Naive thymus-derived CD4-positive, alpha-beta T cell (primary cell): Measurements from ENCODE around the gene PPP2R2D. TPM values are rescaled to one million over a fixed set of nuclear protein-coding genes. Genes with fewer than 3 reads are reported as not detected.
A peak's percentile ranks its signal among the peaks of the same experiment; 100 is the strongest.

Source experiments
- ATAC-seq: fragments of 150-1000 bp; cut with Tn5 transposase; 2 replicates; pipeline ENCODE4 v1.10.0; 2021; ENCODE audit warnings: mild to moderate bottlenecking, moderate library complexity
- CTCF ChIA-PET: fragments of 350-600 bp; sonication (Branson Sonifier 250); formaldehyde crosslinking; loops from one replicate; lab custom pipeline; 2021; ENCODE audit warnings: antibody characterized with exemption; lab: Charles Lee
- POLR2A ChIA-PET: fragments of 350-600 bp; sonication (Branson Sonifier 250); formaldehyde crosslinking; loops from one replicate; lab custom pipeline; 2021; ENCODE audit warnings: antibody characterized with exemption, inconsistent platforms; lab: Charles Lee
- DNase-seq, 9 donors: peaks; one replicate each; pipeline versions ENCODE4 v3.0.0 to v3.0.0-alpha.2; 2020 to 2022; ENCODE audit warnings: mixed read lengths in 1 of 9
- H3K27ac ChIP-seq: one replicate; pipeline ENCODE4 v1.7.0; 2013; ENCODE audit warnings: mild to moderate bottlenecking, low read depth, low read length, moderate library complexity
- H3K27me3 ChIP-seq, 2 donors: one replicate each; pipeline ENCODE4 v1.7.0; 2013; ENCODE audit warnings: low read length in 2 of 2, mild to moderate bottlenecking in 2 of 2, moderate library complexity in 2 of 2; ENCODE audit not compliant: control insufficient read depth in 2 of 2, insufficient read depth in 2 of 2
- H3K36me3 ChIP-seq, 3 experiments: 1 replicate in 2 of 3; 2 replicates in 1 of 3; pipeline ENCODE4 v1.7.0; 2013; ENCODE audit warnings: low read length in 3 of 3, mild to moderate bottlenecking in 3 of 3, moderate library complexity in 1 of 3; ENCODE audit not compliant: insufficient read depth in 3 of 3, control insufficient read depth in 2 of 3
- H3K4me1 ChIP-seq, 2 donors: one replicate each; pipeline ENCODE4 v1.7.0; 2013; ENCODE audit warnings: low read length in 2 of 2, mild to moderate bottlenecking in 2 of 2, moderate library complexity in 1 of 2; ENCODE audit not compliant: control insufficient read depth in 2 of 2, insufficient read depth in 2 of 2
- H3K4me3 ChIP-seq: 2 replicates; pipeline ENCODE4 v1.7.0; 2013; ENCODE audit warnings: mild to moderate bottlenecking, low read length
- H3K9me3 ChIP-seq, 3 experiments: 1 replicate in 2 of 3; 2 replicates in 1 of 3; pipeline ENCODE4 v1.7.0; 2013; ENCODE audit warnings: low read length in 3 of 3; ENCODE audit not compliant: control insufficient read depth in 2 of 3
- H3K27ac Mint-ChIP-seq, 9 donors: one replicate each; pipeline ENCODE4 v1.8.0; 2020 to 2022; ENCODE audit warnings: mixed read lengths in 9 of 9, mild to moderate bottlenecking in 8 of 9, moderate library complexity in 5 of 9, inconsistent platforms in 2 of 9
- H3K27me3 Mint-ChIP-seq, 5 donors: one replicate each; pipeline ENCODE4 v1.8.0; 2021 to 2022; ENCODE audit warnings: mixed read lengths in 5 of 5, mild to moderate bottlenecking in 1 of 5
- H3K36me3 Mint-ChIP-seq, 5 donors: one replicate each; pipeline ENCODE4 v1.8.0; 2020 to 2022; ENCODE audit warnings: mixed read lengths in 5 of 5, mild to moderate bottlenecking in 3 of 5, inconsistent platforms in 1 of 5
- H3K4me1 Mint-ChIP-seq, 7 donors: one replicate each; pipeline ENCODE4 v1.8.0; 2020 to 2022; ENCODE audit warnings: mixed read lengths in 7 of 7, mild to moderate bottlenecking in 3 of 7, inconsistent platforms in 1 of 7
- H3K4me3 Mint-ChIP-seq, 10 donors: one replicate each; pipeline ENCODE4 v1.8.0; 2020 to 2022; ENCODE audit warnings: mild to moderate bottlenecking in 10 of 10, mixed read lengths in 10 of 10, moderate library complexity in 6 of 10, inconsistent platforms in 2 of 10
- H3K9me3 Mint-ChIP-seq, 11 donors: one replicate each; pipeline ENCODE4 v1.8.0; 2020 to 2022; ENCODE audit warnings: mixed read lengths in 11 of 11, mild to moderate bottlenecking in 4 of 11, inconsistent platforms in 1 of 11, moderate library complexity in 1 of 11
- intact Hi-C, 2 donors: fragments of 100-400 bp; cut with micrococcal nuclease; formaldehyde crosslinking; loops; one replicate each; pipeline ENCODE4 v1.15.1; 2023
- polyA plus RNA-seq, 2 donors: library from polyadenylated mRNA; unstranded; fragments of 300-500 nt; fragmentation: Illumina TruSeq; gene quantifications; one replicate each; pipeline ENCODE4 v1.2.3, GENCODE V29; 2021
- total RNA-seq, 6 experiments: library from RNA in 5 of 6; stranded (reverse) in 5 of 6; gene quantifications; 1 replicate in 5 of 6; 2 replicates in 1 of 6; pipeline ENCODE4 v1.2.3 and lab custom pipeline; 2021 to 2026

PPP2R2D gene
- total and polyA plus RNA-seq, 7 experiments from 2014 or later = 35.0 to 61.3 (median 40.1) TPM

- Histone ChIP-seq H3K27me3 (no peaks in the 10 kb centered on the region), H3K36me3 (peaks cover 6 to 55% (median 15%) of the 10 kb centered on the region in 3 experiments), H3K27ac (no peak overlapping the region), H3K4me3 (no peak overlapping the region), H3K9me3 (no peaks in the 10 kb centered on the region), H3K4me1 (no peaks in the 10 kb centered on the region)
- intact Hi-C loops = no loop called here
- DNase-seq (no peak), ATAC-seq (no peak)
- Mint-ChIP-seq H3K27ac (peak overlapping the region in 3 of 9 donors; percentile 22 to 56 (median 46)), H3K4me3 (no peak overlapping the region), H3K27me3 (no peaks in the 10 kb centered on the region), H3K36me3 (peaks cover 12 to 46% (median 27%) of the 10 kb centered on the region in 5 donors), H3K4me1 (peaks cover 0 to 16% (median 0%) of the 10 kb centered on the region in 7 donors), H3K9me3 (no peaks in the 10 kb centered on the region)
- CTCF ChIA-PET = no interaction called here
- POLR2A ChIA-PET = no interaction called here
These were observed 55.0 kb downstream of the PPP2R2D start for GRCh38 chr10:131955591-131956340.

GRCh38 chr10:131959841-131960240, 59.0 kb downstream of the PPP2R2D start:
- Histone ChIP-seq H3K36me3 (peaks cover 6 to 39% (median 15%) of the 10 kb centered on the region in 3 experiments), H3K4me3 (no peak overlapping the region), H3K27ac (no peak overlapping the region), H3K4me1 (peaks cover 0 to 8% of the 10 kb centered on the region in 2 donors), H3K9me3 (no peaks in the 10 kb centered on the region), H3K27me3 (no peaks in the 10 kb centered on the region)
- DNase-seq (no peak), ATAC-seq (no peak)
- Mint-ChIP-seq H3K36me3 (peaks cover 4 to 33% (median 19%) of the 10 kb centered on the region in 5 donors), H3K4me3 (no peak overlapping the region), H3K9me3 (no peaks in the 10 kb centered on the region), H3K27me3 (no peaks in the 10 kb centered on the region), H3K4me1 (peaks cover 8 to 20% (median 13%) of the 10 kb centered on the region in 7 donors), H3K27ac (no peak overlapping the region)
- POLR2A ChIA-PET = interaction anchor here (0.5 kb wide), 1 partner anchor 54 kb away, joined by 3 read pairs; no protein-coding TSS in a partner anchor
- intact Hi-C loops = no loop called here
- CTCF ChIA-PET = no interaction called here

- H3K27ac Mint-ChIP-seq = no peak overlapping the region
These were observed 59.8 kb downstream of the PPP2R2D start for GRCh38 chr10:131960631-131961046.

GRCh38 chr10:131961047-131961776, 60.4 kb downstream of the PPP2R2D start:
- peaks cover 3 to 16% of the 10 kb centered on the region in 2 donors for H3K4me1 ChIP-seq
- H3K27ac Mint-ChIP-seq = peak overlapping the region in 1 of 9 donors; percentile 17
- H3K27me3 ChIP-seq = no peaks in the 10 kb centered on the region
- intact Hi-C loops = no loop called here
- H3K4me1 Mint-ChIP-seq = peaks cover 15 to 33% (median 24%) of the 10 kb centered on the region in 7 donors
- CTCF ChIA-PET = interaction anchor here (0.9 to 1.5 kb wide), 2 partner anchors 75 to 76 kb away, joined by 3 to 4 read pairs; no protein-coding TSS in a partner anchor
- POLR2A ChIA-PET = interaction anchor here (0.5 to 0.7 kb wide), 3 partner anchors 19 to 66 kb away, joined by 3 read pairs; no protein-coding TSS in a partner anchor
- peaks cover 3 to 19% (median 9%) of the 10 kb centered on the region in 5 donors for H3K36me3 Mint-ChIP-seq
- H3K27ac ChIP-seq = peak overlapping the region; percentile 5
- H3K4me3 ChIP-seq = no peak overlapping the region
- H3K27me3 Mint-ChIP-seq = no peaks in the 10 kb centered on the region
- ATAC-seq (peak; percentile 21), DNase-seq (no peak)
- no peaks in the 10 kb centered on the region for H3K9me3 Mint-ChIP-seq
- no peaks in the 10 kb centered on the region for H3K9me3 ChIP-seq
- peaks cover 6 to 26% (median 9%) of the 10 kb centered on the region in 3 experiments for H3K36me3 ChIP-seq
- H3K4me3 Mint-ChIP-seq = no peak overlapping the region

More at GRCh38 chr10:131960631-131961046, 59.8 kb downstream of the PPP2R2D start:
- no peak for ATAC-seq
- intact Hi-C loops = no loop called here
- Mint-ChIP-seq H3K4me1 (peaks cover 14 to 28% (median 20%) of the 10 kb centered on the region in 7 donors), H3K27me3 (no peaks in the 10 kb centered on the region), H3K4me3 (no peak overlapping the region), H3K36me3 (peaks cover 4 to 25% (median 13%) of the 10 kb centered on the region in 5 donors), H3K9me3 (no peaks in the 10 kb centered on the region)
- Histone ChIP-seq H3K27ac (no peak overlapping the region), H3K36me3 (peaks cover 6 to 31% (median 13%) of the 10 kb centered on the region in 3 experiments), H3K9me3 (no peaks in the 10 kb centered on the region), H3K4me3 (no peak overlapping the region), H3K27me3 (no peaks in the 10 kb centered on the region), H3K4me1 (peaks cover 3 to 16% of the 10 kb centered on the region in 2 donors)
- POLR2A ChIA-PET = interaction anchor here (0.7 kb wide), 1 partner anchor 14 kb away, joined by 3 read pairs; no protein-coding TSS in a partner anchor
- no peak for DNase-seq
- CTCF ChIA-PET = interaction anchor here (0.9 kb wide), 1 partner anchor 75 kb away, joined by 4 read pairs; no protein-coding TSS in a partner anchor

DNA sequence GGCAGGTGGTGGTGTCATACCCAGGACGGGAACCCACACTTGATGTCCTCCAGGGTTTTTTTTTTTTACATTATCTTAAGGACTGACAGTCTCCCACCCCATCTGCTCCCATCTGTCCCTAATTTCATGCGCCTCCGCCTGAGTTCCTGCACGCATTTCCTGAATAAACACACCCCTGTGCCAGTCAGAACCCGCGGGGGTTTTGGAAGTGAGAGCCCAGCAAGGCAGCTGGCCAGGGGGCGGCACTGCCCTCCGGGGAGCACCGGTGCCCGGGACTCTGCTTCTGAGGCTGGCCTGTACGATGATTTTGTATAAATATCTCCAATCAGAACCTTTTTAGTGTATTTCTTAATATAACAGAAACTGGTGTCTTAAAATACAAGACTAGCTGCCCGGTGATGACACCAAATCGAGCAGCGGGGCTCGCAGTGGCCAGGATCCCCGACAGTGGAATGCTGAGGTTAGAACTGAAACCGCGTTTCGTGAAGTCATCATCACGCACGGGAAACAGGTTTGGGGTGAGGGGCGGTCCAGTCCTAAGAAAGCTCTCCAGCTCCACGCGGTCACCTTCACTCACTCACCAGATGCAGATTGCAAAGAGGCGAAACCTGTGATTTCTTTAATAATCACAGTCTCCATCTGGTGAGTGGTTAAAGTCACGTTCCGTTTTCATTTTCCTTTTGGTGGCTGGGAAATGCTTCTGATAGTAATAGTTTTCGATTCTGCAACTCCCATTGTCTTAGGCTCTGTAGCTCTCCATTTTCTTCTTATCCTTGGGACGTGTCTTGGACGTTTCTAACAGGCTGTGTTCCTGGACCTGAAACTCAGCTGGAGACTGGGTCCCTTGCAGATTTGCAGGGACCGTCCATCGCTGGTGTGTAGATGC, 61.2 kb downstream of the PPP2R2D start:
- CTCF ChIA-PET = interaction anchor here (1.5 kb wide), 1 partner anchor 76 kb away, joined by 3 read pairs; no protein-coding TSS in a partner anchor
- no peaks in the 10 kb centered on the region for H3K27me3 Mint-ChIP-seq
- Histone ChIP-seq H3K4me3 (no peak overlapping the region), H3K27ac (peak overlapping the region; percentile 5), H3K36me3 (peaks cover 0 to 19% (median 4%) of the 10 kb centered on the region in 3 experiments), H3K4me1 (peaks cover 3 to 16% of the 10 kb centered on the region in 2 donors), H3K27me3 (no peaks in the 10 kb centered on the region), H3K9me3 (no peaks in the 10 kb centered on the region)
- H3K4me3 Mint-ChIP-seq = peak overlapping the region in 1 of 10 donors; percentile 45
- POLR2A ChIA-PET = interaction anchor here (0.5 to 0.7 kb wide), 2 partner anchors 19 to 57 kb away, joined by 3 read pairs; no protein-coding TSS in a partner anchor
- H3K36me3 Mint-ChIP-seq = peaks cover 0 to 16% (median 5%) of the 10 kb centered on the region in 5 donors
- ATAC-seq (no peak), DNase-seq (no peak)
- H3K27ac Mint-ChIP-seq = peak overlapping the region in 6 of 9 donors; percentile 17 to 68 (median 37)
- peaks cover 15 to 35% (median 28%) of the 10 kb centered on the region in 7 donors for H3K4me1 Mint-ChIP-seq
- intact Hi-C loops = no loop called here
- H3K9me3 Mint-ChIP-seq = no peaks in the 10 kb centered on the region
